ENCODE results near the gene TMPRSS9. TPM values are rescaled to one million over a fixed set of nuclear protein-coding genes. Genes with fewer than 3 reads are reported as not detected.

The TMPRSS9 gene
- total RNA-seq, 1 experiment from 2014 or later = not detected

DNA sequence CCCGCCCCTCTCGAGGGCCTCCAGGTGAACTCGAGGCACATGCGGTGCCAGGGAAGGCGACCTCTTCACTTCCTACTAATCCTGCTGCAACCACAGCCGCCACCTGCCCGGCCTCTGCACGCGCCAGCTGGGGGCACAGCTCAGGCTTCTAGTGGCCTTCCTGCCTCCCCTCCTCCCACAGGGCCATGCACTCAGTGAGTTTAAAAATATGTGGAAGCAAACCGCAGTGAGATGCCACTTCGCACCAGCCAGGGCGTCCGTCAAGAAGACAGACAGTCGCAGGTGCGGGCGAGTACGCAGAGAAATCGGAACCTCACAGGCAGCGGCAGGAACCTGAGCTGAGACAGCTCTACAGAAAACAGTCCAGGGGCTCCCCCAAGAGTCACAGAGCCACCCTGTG lies 86.3 kb downstream of the TMPRSS9 start:
- no peak overlapping the region for H3K9ac ChIP-seq (ENCODE audit: low read length)
- H4K20me1 ChIP-seq (ENCODE audit: insufficient read depth, low read depth, low read length) = peaks cover 32% of the 10 kb centered on the region; the same call in 1 of the 2 replicates
- no peak overlapping the region for H3K27ac ChIP-seq (ENCODE audit: low read length)
- no peak overlapping the region for H3K4me2 ChIP-seq (ENCODE audit: low read depth, low read length, poor library complexity, severe bottlenecking)
- no peaks in the 10 kb centered on the region for H3K4me1 ChIP-seq (ENCODE audit: low read length)
- no peak for DNase-seq
- H3K9me3 ChIP-seq (ENCODE audit: low read length) = no peaks in the 10 kb centered on the region
- no peak overlapping the region for H2AFZ ChIP-seq (ENCODE audit: low read length)
- H3K27me3 ChIP-seq (ENCODE audit: low read length) = no peaks in the 10 kb centered on the region
- H3K4me3 ChIP-seq (ENCODE audit: low read length) = no peak overlapping the region
- H3K79me2 ChIP-seq (ENCODE audit: low read length) = peaks cover 77% of the 10 kb centered on the region
- H3K36me3 ChIP-seq (ENCODE audit: insufficient read depth, low read length) = no peaks in the 10 kb centered on the region
- no peaks in the 10 kb centered on the region for H3K9me2 ChIP-seq (replicated peaks; ENCODE audit: insufficient read depth, low read length)

DNA sequence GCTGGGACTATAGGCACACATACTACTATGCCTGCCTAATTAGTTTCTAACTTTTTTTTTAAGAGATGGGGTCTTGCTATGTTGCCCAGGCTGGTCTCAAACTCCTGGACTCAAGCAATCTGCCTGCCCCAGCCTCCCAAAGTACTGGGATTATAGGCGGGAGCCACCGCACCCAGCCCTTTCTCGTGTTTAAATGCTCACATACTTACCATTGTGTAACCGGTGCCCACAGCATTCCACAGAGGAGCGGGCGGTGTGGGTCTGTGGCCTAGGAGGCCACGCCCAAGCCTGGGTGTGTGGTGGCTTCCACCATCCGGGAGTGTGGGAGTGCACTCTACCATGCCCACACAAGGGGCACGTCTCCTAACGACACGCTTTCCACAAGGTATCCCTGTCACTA lies 89.0 kb downstream of the TMPRSS9 start:
- Histone ChIP-seq H3K79me2 (ENCODE audit: low read length) (peaks cover 86% of the 10 kb centered on the region), H4K20me1 (ENCODE audit: insufficient read depth, low read depth, low read length) (peaks cover 41% of the 10 kb centered on the region; the same call in 1 of the 2 replicates), H3K36me3 (ENCODE audit: insufficient read depth, low read length) (no peaks in the 10 kb centered on the region), H3K4me2 (ENCODE audit: low read depth, low read length, poor library complexity, severe bottlenecking) (no peak overlapping the region), H3K27ac (ENCODE audit: low read length) (no peak overlapping the region), H3K9me2 (replicated peaks; ENCODE audit: insufficient read depth, low read length) (no peaks in the 10 kb centered on the region), H3K27me3 (ENCODE audit: low read length) (no peaks in the 10 kb centered on the region), H2AFZ (ENCODE audit: low read length) (no peak overlapping the region), H3K9me3 (ENCODE audit: low read length) (no peaks in the 10 kb centered on the region), H3K4me3 (ENCODE audit: low read length) (no peak overlapping the region), H3K4me1 (ENCODE audit: low read length) (peaks cover 12% of the 10 kb centered on the region), H3K9ac (ENCODE audit: low read length) (no peak overlapping the region)
- DNase-seq = no peak

DNA sequence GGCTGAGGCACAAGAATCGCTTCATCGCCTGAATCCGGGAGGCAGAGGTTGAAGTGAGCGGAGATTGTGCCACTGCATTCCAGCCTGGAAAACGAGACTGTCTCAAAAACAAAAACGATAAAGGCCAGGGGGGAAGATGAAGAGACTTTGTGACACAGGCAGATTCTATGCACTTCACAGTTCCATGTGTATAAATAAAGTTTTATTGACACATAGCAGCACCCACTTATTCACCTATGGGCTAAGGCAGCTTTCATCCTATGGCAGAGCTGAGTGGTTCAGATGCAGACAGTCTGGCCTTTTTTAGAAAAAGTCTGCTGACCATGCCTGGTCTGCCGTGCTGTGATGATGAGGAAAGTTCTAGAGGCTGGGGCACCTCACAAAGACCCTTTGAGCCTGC lies 91.1 kb downstream of the TMPRSS9 start:
- no peak for DNase-seq
- no peak overlapping the region for H3K27ac ChIP-seq (ENCODE audit: low read length)
- H3K4me3 ChIP-seq (ENCODE audit: low read length) = no peak overlapping the region
- no peaks in the 10 kb centered on the region for H3K27me3 ChIP-seq (ENCODE audit: low read length)
- no peak overlapping the region for H3K4me2 ChIP-seq (ENCODE audit: low read depth, low read length, poor library complexity, severe bottlenecking)
- H3K9me2 ChIP-seq (replicated peaks; ENCODE audit: insufficient read depth, low read length) = no peaks in the 10 kb centered on the region
- H3K36me3 ChIP-seq (ENCODE audit: insufficient read depth, low read length) = no peaks in the 10 kb centered on the region
- H3K79me2 ChIP-seq (ENCODE audit: low read length) = peaks cover 94% of the 10 kb centered on the region
- peaks cover 57% of the 10 kb centered on the region for H4K20me1 ChIP-seq (ENCODE audit: insufficient read depth, low read depth, low read length)
- H3K4me1 ChIP-seq (ENCODE audit: low read length) = peaks cover 27% of the 10 kb centered on the region
- no peaks in the 10 kb centered on the region for H3K9me3 ChIP-seq (ENCODE audit: low read length)
- H2AFZ ChIP-seq (ENCODE audit: low read length) = no peak overlapping the region
- no peak overlapping the region for H3K9ac ChIP-seq (ENCODE audit: low read length)

DNA sequence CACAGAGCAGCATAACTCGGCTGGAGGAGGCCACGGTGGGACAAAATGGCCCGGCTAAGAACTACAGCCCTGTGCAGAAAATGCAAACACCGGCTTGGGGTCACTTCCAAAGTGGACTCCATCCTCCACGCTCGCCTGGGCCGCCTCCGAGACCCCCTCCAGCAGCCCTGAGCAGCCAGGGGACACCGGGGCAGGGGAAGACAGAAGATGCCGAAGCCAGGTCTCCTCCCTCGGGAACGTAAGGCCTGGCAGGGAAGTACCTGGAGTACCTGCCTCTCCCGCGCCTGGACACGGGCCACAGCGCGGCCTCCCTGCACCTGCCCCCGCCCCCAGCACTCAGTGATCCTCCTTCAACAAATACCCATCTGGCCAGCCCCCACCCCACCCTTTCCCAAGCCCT lies 91.7 kb downstream of the TMPRSS9 start:
- Histone ChIP-seq H3K36me3 (ENCODE audit: insufficient read depth, low read length) (no peaks in the 10 kb centered on the region), H3K79me2 (ENCODE audit: low read length) (peaks cover 93% of the 10 kb centered on the region), H3K9ac (ENCODE audit: low read length) (no peak overlapping the region), H3K4me1 (ENCODE audit: low read length) (peaks cover 27% of the 10 kb centered on the region), H3K4me3 (ENCODE audit: low read length) (no peak overlapping the region), H3K4me2 (ENCODE audit: low read depth, low read length, poor library complexity, severe bottlenecking) (no peak overlapping the region), H4K20me1 (ENCODE audit: insufficient read depth, low read depth, low read length) (peaks cover 54% of the 10 kb centered on the region), H3K9me2 (replicated peaks; ENCODE audit: insufficient read depth, low read length) (no peaks in the 10 kb centered on the region), H3K27ac (ENCODE audit: low read length) (no peak overlapping the region), H3K9me3 (ENCODE audit: low read length) (no peaks in the 10 kb centered on the region), H3K27me3 (ENCODE audit: low read length) (no peaks in the 10 kb centered on the region), H2AFZ (ENCODE audit: low read length) (no peak overlapping the region)
- DNase-seq = no peak

DNA sequence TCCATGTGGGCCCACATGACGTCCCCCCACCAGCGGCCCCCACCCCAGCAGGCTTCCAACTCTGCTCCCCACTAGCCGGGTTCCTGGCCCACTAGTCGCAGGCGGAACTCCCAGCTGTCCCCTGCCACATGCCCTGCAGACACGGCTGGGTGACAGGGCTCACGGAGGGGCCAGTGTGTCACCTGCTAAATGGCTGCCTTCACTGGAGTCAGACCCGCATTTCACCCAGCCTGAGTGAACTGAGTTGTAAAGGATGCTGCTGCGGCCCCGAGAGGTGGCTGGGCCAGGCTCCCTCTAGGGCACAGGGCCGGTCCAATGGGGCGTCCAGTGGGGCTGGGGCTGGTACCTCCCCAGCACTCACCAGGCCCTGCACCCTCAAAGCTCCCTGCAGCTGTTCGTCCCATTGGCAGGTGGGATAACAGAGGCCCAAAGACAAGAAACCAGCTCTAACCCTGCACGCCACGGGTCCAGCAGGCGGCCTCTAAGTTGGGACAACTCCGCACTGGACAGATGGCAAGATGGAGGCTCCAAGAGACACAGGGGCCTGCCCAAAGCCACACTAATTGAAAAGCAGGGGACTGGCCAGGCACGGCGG lies 93.5 kb downstream of the TMPRSS9 start:
- DNase-seq = no peak
- Histone ChIP-seq H3K4me1 (ENCODE audit: low read length) (peaks cover 32% of the 10 kb centered on the region), H3K9me2 (replicated peaks; ENCODE audit: insufficient read depth, low read length) (no peaks in the 10 kb centered on the region), H3K4me2 (ENCODE audit: low read depth, low read length, poor library complexity, severe bottlenecking) (no peak overlapping the region), H2AFZ (ENCODE audit: low read length) (no peak overlapping the region), H3K27ac (ENCODE audit: low read length) (no peak overlapping the region), H3K79me2 (ENCODE audit: low read length) (peaks cover 80% of the 10 kb centered on the region), H3K36me3 (ENCODE audit: insufficient read depth, low read length) (no peaks in the 10 kb centered on the region), H3K4me3 (ENCODE audit: low read length) (no peak overlapping the region), H3K27me3 (ENCODE audit: low read length) (no peaks in the 10 kb centered on the region), H3K9me3 (ENCODE audit: low read length) (no peaks in the 10 kb centered on the region), H3K9ac (ENCODE audit: low read length) (no peak overlapping the region), H4K20me1 (ENCODE audit: insufficient read depth, low read depth, low read length) (peaks cover 47% of the 10 kb centered on the region)

DNA sequence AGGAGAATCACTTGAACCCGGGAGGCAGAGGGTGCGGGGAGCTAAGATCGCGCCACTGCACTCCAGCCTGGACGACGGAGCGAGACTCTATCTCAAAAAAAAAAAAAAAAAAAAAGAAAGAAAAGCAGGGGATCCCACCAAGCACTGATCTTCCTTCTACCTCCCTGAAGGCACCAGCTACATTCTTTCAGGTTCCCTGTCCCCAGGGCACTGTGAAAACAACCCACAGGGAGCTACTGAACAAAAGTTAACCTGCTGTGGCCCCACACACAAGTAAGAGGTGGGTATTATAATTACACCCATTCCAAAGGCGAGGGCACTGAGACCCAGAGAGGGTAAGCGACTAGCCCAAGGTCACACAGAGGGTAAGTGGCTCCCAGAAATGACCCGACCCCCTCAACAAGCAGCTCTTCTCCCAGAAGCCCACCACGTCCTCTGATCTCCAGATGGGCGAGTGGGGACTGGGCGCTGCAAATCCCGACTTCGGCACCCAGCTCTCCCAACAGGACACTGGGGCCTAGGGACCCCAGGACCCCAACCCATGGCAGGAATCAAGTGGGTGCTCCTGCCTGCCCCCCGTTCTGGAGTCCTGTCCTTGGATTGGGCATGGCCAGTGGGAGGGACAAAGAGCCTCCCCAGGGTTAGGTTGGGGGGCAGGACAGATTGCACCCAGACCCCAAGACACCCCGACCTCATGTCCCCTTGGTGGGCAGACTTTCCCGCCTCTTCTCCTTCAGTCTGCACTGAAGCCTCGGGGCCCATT lies 94.3 kb downstream of the TMPRSS9 start:
- H3K9ac ChIP-seq (ENCODE audit: low read length) = peak overlapping the region; percentile 100

DNA sequence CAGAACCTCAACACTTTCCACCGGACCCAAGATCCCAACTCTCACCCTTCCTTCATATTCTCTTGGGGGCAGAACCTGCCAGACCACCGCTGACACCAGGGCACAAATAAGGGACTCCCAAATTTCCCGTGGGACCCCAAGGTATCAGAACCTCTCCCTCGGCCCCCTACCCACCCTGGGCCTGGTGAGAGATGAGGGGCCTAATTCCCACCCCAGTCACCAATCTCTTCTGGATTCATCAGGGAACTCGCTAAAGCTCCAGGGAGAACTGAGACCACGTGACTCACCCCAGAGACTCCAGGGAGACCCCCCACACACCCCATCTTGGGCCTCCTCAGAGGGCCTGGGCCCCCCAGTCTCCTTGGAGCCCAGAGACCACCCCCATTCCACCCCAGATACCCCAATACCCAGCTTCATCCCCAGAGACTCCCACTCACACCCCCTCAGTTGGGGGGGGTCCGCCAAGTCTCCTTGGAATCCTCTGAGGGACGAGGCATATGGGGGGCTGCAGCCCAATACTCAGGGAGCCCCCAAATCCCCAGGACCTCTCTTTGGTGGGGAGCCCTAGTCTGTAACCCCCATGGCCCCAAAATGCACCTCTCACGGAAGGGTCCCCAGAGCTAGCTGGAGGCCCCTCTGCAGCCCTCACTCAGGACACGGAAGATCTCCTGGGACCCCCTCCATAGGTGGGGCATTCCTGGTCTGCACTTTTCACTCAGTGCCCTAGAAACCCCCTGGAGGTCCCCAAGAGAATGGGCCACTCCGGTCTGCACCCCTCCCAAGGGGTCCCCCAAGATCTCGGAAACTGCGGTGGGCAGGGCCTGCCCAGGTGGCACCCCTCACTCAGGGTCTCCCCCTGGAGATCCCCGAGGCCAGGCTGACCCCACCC lies 95.1 kb downstream of the TMPRSS9 start:
- Histone ChIP-seq H3K27ac (ENCODE audit: low read length) (peak overlapping the region; percentile 82), H2AFZ (ENCODE audit: low read length) (no peak overlapping the region), H3K9me2 (replicated peaks; ENCODE audit: insufficient read depth, low read length) (no peaks in the 10 kb centered on the region), H3K4me2 (ENCODE audit: low read depth, low read length, poor library complexity, severe bottlenecking) (peak overlapping the region; percentile 98), H3K36me3 (ENCODE audit: insufficient read depth, low read length) (no peaks in the 10 kb centered on the region), H3K4me1 (ENCODE audit: low read length) (peaks cover 32% of the 10 kb centered on the region), H3K4me3 (ENCODE audit: low read length) (peak overlapping the region; percentile 100), H4K20me1 (ENCODE audit: insufficient read depth, low read depth, low read length) (peaks cover 38% of the 10 kb centered on the region), H3K9me3 (ENCODE audit: low read length) (no peaks in the 10 kb centered on the region), H3K9ac (ENCODE audit: low read length) (peak overlapping the region; percentile 100), H3K27me3 (ENCODE audit: low read length) (no peaks in the 10 kb centered on the region), H3K79me2 (ENCODE audit: low read length) (peaks cover 67% of the 10 kb centered on the region)
- DNase-seq = no peak

More for the DNA sequence above, 94.3 kb downstream of the TMPRSS9 start:
- Histone ChIP-seq H3K9me3 (ENCODE audit: low read length) (no peaks in the 10 kb centered on the region), H3K4me2 (ENCODE audit: low read depth, low read length, poor library complexity, severe bottlenecking) (peak overlapping the region; percentile 98), H2AFZ (ENCODE audit: low read length) (no peak overlapping the region), H4K20me1 (ENCODE audit: insufficient read depth, low read depth, low read length) (peaks cover 40% of the 10 kb centered on the region), H3K4me3 (ENCODE audit: low read length) (peak overlapping the region; percentile 100; the same call in 1 of the 2 replicates), H3K27ac (ENCODE audit: low read length) (no peak overlapping the region), H3K4me1 (ENCODE audit: low read length) (peaks cover 32% of the 10 kb centered on the region), H3K27me3 (ENCODE audit: low read length) (no peaks in the 10 kb centered on the region), H3K9me2 (replicated peaks; ENCODE audit: insufficient read depth, low read length) (no peaks in the 10 kb centered on the region), H3K36me3 (ENCODE audit: insufficient read depth, low read length) (no peaks in the 10 kb centered on the region), H3K79me2 (ENCODE audit: low read length) (peaks cover 71% of the 10 kb centered on the region)
- DNase-seq = no peak

All from Karpas-422 (cell line).